ENCODE data around the gene MBD5. TPM values are rescaled to one million over a fixed set of nuclear protein-coding genes. Genes with fewer than 3 reads are reported as not detected.
"Not testable (repeated sequence)": the region's sequence is repeated elsewhere in the genome, so short reads cannot be mapped to it uniquely, and the experiment has no call there.

MBD5 gene
- total and polyA plus RNA-seq, 12 donors, result 5.6 to 61.7 (median 40.5) TPM

GRCh38 chr2:148541792-148542191 lies 520.9 kb downstream of the MBD5 start:
- no peak for DNase-seq
- 87 to 99% (median 91%) methylated on average over 3 of the region's 3 CpGs for WGBS, 4 donors
- H3K4me3 ChIP-seq, result no peak overlapping the region
- H3K27me3 ChIP-seq, result no peaks in the 10 kb centered on the region
- H3K36me3 ChIP-seq (replicated peaks in 1 of 2), result no peaks in the 10 kb centered on the region
- no peaks in the 10 kb centered on the region for H3K9me3 ChIP-seq (replicated peaks in 1 of 3)
- H3K27ac ChIP-seq, result no peak overlapping the region
- peaks cover 0 to 3% of the 10 kb centered on the region in 2 donors for H3K4me1 ChIP-seq (replicated peaks in 1 of 2)
- intact Hi-C loops (cut with DNase I), result no loop called here
- no peak for TF ChIP-seq CTCF (IDR thresholded peaks at IDR 0.05)
- no peak for TF ChIP-seq POLR2A (IDR thresholded peaks at IDR 0.05)

- DNase-seq, result no peak
- Histone ChIP-seq H3K4me3 (no peak overlapping the region), H3K27me3 (no peaks in the 10 kb centered on the region), H3K9me3 (replicated peaks in 1 of 3) (no peaks in the 10 kb centered on the region), H3K4me1 (replicated peaks in 1 of 2) (peaks cover 0 to 3% of the 10 kb centered on the region in 2 donors), H3K36me3 (replicated peaks in 1 of 2) (no peaks in the 10 kb centered on the region), H3K27ac (no peak overlapping the region)
- intact Hi-C loops (cut with DNase I), result no loop called here
- 80 to 85% (median 84%) methylated on average over 6 of the region's 6 CpGs for WGBS, 4 donors
- TF ChIP-seq POLR2A (IDR thresholded peaks at IDR 0.05), result no peak
- TF ChIP-seq CTCF (IDR thresholded peaks at IDR 0.05), result no peak
These were observed 521.7 kb downstream of the MBD5 start for GRCh38 chr2:148542614-148543013.

GRCh38 chr2:148543088-148543540 lies 522.2 kb downstream of the MBD5 start:
- H3K36me3 ChIP-seq (replicated peaks in 1 of 2); intact Hi-C loops (cut with DNase I); H3K4me3 ChIP-seq; H3K9me3 ChIP-seq (replicated peaks in 1 of 3); DNase-seq; H3K27me3 ChIP-seq; H3K4me1 ChIP-seq (replicated peaks in 1 of 2); H3K27ac ChIP-seq: not testable (repeated sequence)
- 38 to 68% (median 44%) methylated on average over 5 of the region's 5 CpGs for WGBS, 4 donors

- Histone ChIP-seq H3K27ac (no peak overlapping the region), H3K4me3 (no peak overlapping the region), H3K4me1 (replicated peaks in 1 of 2) (peaks cover 0 to 3% of the 10 kb centered on the region in 2 donors), H3K9me3 (replicated peaks in 1 of 3) (no peaks in the 10 kb centered on the region), H3K27me3 (no peaks in the 10 kb centered on the region), H3K36me3 (replicated peaks in 1 of 2) (no peaks in the 10 kb centered on the region)
- DNase-seq, result no peak
- intact Hi-C loops (cut with DNase I), result no loop called here
- TF ChIP-seq CTCF (IDR thresholded peaks at IDR 0.05), result no peak
- TF ChIP-seq POLR2A (IDR thresholded peaks at IDR 0.05), result no peak
- 85 to 100% (median 92%) methylated on average over 5 to 8 of the region's 8 CpGs for WGBS, 4 donors
These were observed 524.7 kb downstream of the MBD5 start for GRCh38 chr2:148545390-148546256.

- no peak for DNase-seq
- no peaks in the 10 kb centered on the region for H3K9me3 ChIP-seq (replicated peaks in 1 of 3)
- no peaks in the 10 kb centered on the region for H3K36me3 ChIP-seq (replicated peaks in 1 of 2)
- intact Hi-C loops (cut with DNase I), result no loop called here
- WGBS, 4 donors, result 76 to 89% (median 80%) methylated on average over 1 of the region's 1 CpG
- H3K4me3 ChIP-seq, result no peak overlapping the region
- peaks cover 0 to 3% of the 10 kb centered on the region in 2 donors for H3K4me1 ChIP-seq (replicated peaks in 1 of 2)
- H3K27me3 ChIP-seq, result no peaks in the 10 kb centered on the region
- TF ChIP-seq POLR2A (IDR thresholded peaks at IDR 0.05), result no peak
- no peak for TF ChIP-seq CTCF (IDR thresholded peaks at IDR 0.05)
- no peak overlapping the region for H3K27ac ChIP-seq
These were observed 525.4 kb downstream of the MBD5 start for GRCh38 chr2:148546270-148546669.

All from adrenal gland (tissue), 12 donors.